GM19099 (cell line): ENCODE measurements around the gene LTA4H.

Experiments
- POLR2A ChIP-seq: IDR thresholded peaks from 3 replicates; pipeline ENCODE4 v1.6.1; 2011; ENCODE audit warnings: low read depth; ENCODE audit not compliant: insufficient read length; ENCODE audit errors: extremely low read depth

Gene LTA4H

GRCh38 chr12:95988506-95989275 is 46.7 kb downstream of the LTA4H start:
- TF ChIP-seq POLR2A = no peak

GRCh38 chr12:95986635-95987570 is 48.5 kb downstream of the LTA4H start:
- no peak for TF ChIP-seq POLR2A

GRCh38 chr12:95984682-95985081 is 50.7 kb downstream of the LTA4H start:
- no peak for TF ChIP-seq POLR2A

- TF ChIP-seq POLR2A = no peak
Measured at GRCh38 chr12:95982602-95983001, 52.8 kb downstream of the LTA4H start.

- TF ChIP-seq POLR2A = no peak
Measured at GRCh38 chr12:95980437-95980836, 55.0 kb downstream of the LTA4H start.

- TF ChIP-seq POLR2A = no peak
Measured at GRCh38 chr12:95978774-95979173, 56.6 kb downstream of the LTA4H start.

- no peak for TF ChIP-seq POLR2A
Measured at GRCh38 chr12:95978351-95978750, 57.0 kb downstream of the LTA4H start.

- no peak for TF ChIP-seq POLR2A
Measured at GRCh38 chr12:95977764-95978305, 57.6 kb downstream of the LTA4H start.

GRCh38 chr12:95976416-95976832 is 59.0 kb downstream of the LTA4H start:
- no peak for TF ChIP-seq POLR2A

GRCh38 chr12:95975491-95975890 is 59.9 kb downstream of the LTA4H start:
- no peak for TF ChIP-seq POLR2A

GRCh38 chr12:95974358-95974757 is 61.0 kb downstream of the LTA4H start:
- no peak for TF ChIP-seq POLR2A

GRCh38 chr12:95972832-95973456 is 62.4 kb downstream of the LTA4H start:
- TF ChIP-seq POLR2A = no peak

- no peak for TF ChIP-seq POLR2A
Measured at GRCh38 chr12:95970905-95971304, 64.5 kb downstream of the LTA4H start.

- TF ChIP-seq POLR2A = no peak
Measured at GRCh38 chr12:95967301-95967700, 68.1 kb downstream of the LTA4H start.

- TF ChIP-seq POLR2A = no peak
Measured at GRCh38 chr12:95966287-95966870, 69.0 kb downstream of the LTA4H start.

GRCh38 chr12:95963096-95963495 is 72.3 kb downstream of the LTA4H start:
- no peak for TF ChIP-seq POLR2A

- no peak for TF ChIP-seq POLR2A
Measured at GRCh38 chr12:95962222-95962621, 73.2 kb downstream of the LTA4H start.
